H9 (cell line): ENCODE measurements around the gene IGFBP7. TPM values are rescaled to one million over a fixed set of nuclear protein-coding genes. Genes with fewer than 3 reads are reported as not detected.

Source experiments
- DNase-seq: peaks from one replicate; pipeline ENCODE4 v3.0.0-alpha.2; 2017
- H2AFZ ChIP-seq: one replicate; pipeline ENCODE4 v1.6.1; 2013; ENCODE audit warnings: mild to moderate bottlenecking, low read length, control low read depth, moderate library complexity
- H2AK5ac ChIP-seq: 2 replicates; pipeline ENCODE4 v1.6.1; 2013; ENCODE audit warnings: low read length, control low read depth, mixed read lengths; ENCODE audit not compliant: insufficient read length
- H2BK120ac ChIP-seq: one replicate; pipeline ENCODE4 v1.6.1; 2013; ENCODE audit warnings: low read depth, mild to moderate bottlenecking, low read length, control low read depth, inconsistent platforms; ENCODE audit not compliant: poor library complexity, severe bottlenecking
- H2BK12ac ChIP-seq: 2 replicates; pipeline ENCODE4 v1.6.1; 2013; ENCODE audit warnings: low read length, control low read depth, mixed read lengths, low read depth; ENCODE audit not compliant: insufficient read length
- H2BK15ac ChIP-seq: 2 replicates; pipeline ENCODE4 v1.6.1; 2013; ENCODE audit warnings: low read depth, low read length, control low read depth
- H2BK20ac ChIP-seq: one replicate; pipeline ENCODE4 v1.6.1; 2013; ENCODE audit warnings: low read depth, mild to moderate bottlenecking, low read length, control low read depth, inconsistent platforms; ENCODE audit not compliant: poor library complexity, severe bottlenecking
- H2BK5ac ChIP-seq: 2 replicates; pipeline ENCODE4 v1.6.1; 2013; ENCODE audit warnings: low read length, control low read depth, mixed read lengths; ENCODE audit not compliant: insufficient read length
- H3K14ac ChIP-seq: 2 replicates; pipeline ENCODE4 v1.6.1; 2013; ENCODE audit warnings: low read length, control low read depth; ENCODE audit not compliant: insufficient read depth
- H3K18ac ChIP-seq: 2 replicates; pipeline ENCODE4 v1.6.1; 2013; ENCODE audit warnings: low read depth, mild to moderate bottlenecking, mixed read lengths, low read length, control low read depth; ENCODE audit not compliant: insufficient read length
- H3K23ac ChIP-seq: 2 replicates; pipeline ENCODE4 v1.6.1; 2013; ENCODE audit warnings: low read length, control low read depth, mixed read lengths, low read depth; ENCODE audit not compliant: insufficient read length
- H3K23me2 ChIP-seq: 2 replicates; pipeline ENCODE4 v1.6.1; 2013; ENCODE audit warnings: low read depth, mild to moderate bottlenecking, mixed read lengths, low read length, control low read depth; ENCODE audit not compliant: insufficient read length, poor library complexity, severe bottlenecking
- H3K27ac ChIP-seq: 2 replicates; pipeline ENCODE4 v1.5.1; 2013; ENCODE audit warnings: low read length, control low read depth, mixed read lengths, low read depth; ENCODE audit not compliant: insufficient read length
- H3K27me3 ChIP-seq: 2 replicates; pipeline ENCODE4 v1.6.1; 2013; ENCODE audit warnings: low read length, control low read depth, inconsistent platforms; ENCODE audit not compliant: insufficient read depth
- H3K4ac ChIP-seq: 2 replicates; pipeline ENCODE4 v1.6.1; 2013; ENCODE audit warnings: low read depth, mild to moderate bottlenecking, control low read depth, inconsistent platforms, low read length, moderate library complexity
- H3K4me1 ChIP-seq: 2 replicates; pipeline ENCODE4 v1.6.1; 2013; ENCODE audit warnings: low read length, control low read depth, inconsistent platforms; ENCODE audit not compliant: insufficient read depth
- H3K4me2 ChIP-seq: 2 replicates; pipeline ENCODE4 v1.6.1; 2013; ENCODE audit warnings: low read length, control low read depth, mixed read lengths; ENCODE audit not compliant: insufficient read length, insufficient read depth
- H3K56ac ChIP-seq: 2 replicates; pipeline ENCODE4 v1.6.1; 2013; ENCODE audit warnings: low read depth, mild to moderate bottlenecking, mixed read lengths, low read length, control low read depth; ENCODE audit not compliant: insufficient read length
- H3K79me1 ChIP-seq: 2 replicates; pipeline ENCODE4 v1.6.1; 2013; ENCODE audit warnings: low read depth, mild to moderate bottlenecking, moderate library complexity, low read length, control low read depth, inconsistent platforms; ENCODE audit not compliant: insufficient read depth, poor library complexity, severe bottlenecking
- H3K79me2 ChIP-seq: 2 replicates; pipeline ENCODE4 v1.6.1; 2013; ENCODE audit warnings: low read length, control low read depth, inconsistent platforms; ENCODE audit not compliant: insufficient read depth
- H3K9ac ChIP-seq: 2 replicates; pipeline ENCODE4 v1.6.1; 2013; ENCODE audit warnings: low read length, control low read depth, mixed read lengths; ENCODE audit not compliant: insufficient read length; ENCODE audit errors: extremely low read depth
- H3K9me3 ChIP-seq: one replicate; pipeline ENCODE4 v1.6.1; 2013; ENCODE audit warnings: low read depth, low read length, inconsistent platforms; ENCODE audit not compliant: control insufficient read depth
- H3T11ph ChIP-seq: one replicate; pipeline ENCODE4 v1.6.1; 2013; ENCODE audit warnings: mild to moderate bottlenecking, low read length, control low read depth, inconsistent platforms
- H4K20me1 ChIP-seq: one replicate; pipeline ENCODE4 v1.6.1; 2013; ENCODE audit not compliant: control insufficient read depth, insufficient read length, insufficient read depth
- H4K5ac ChIP-seq: 2 replicates; pipeline ENCODE4 v1.6.1; 2013; ENCODE audit warnings: low read depth, mild to moderate bottlenecking, mixed read lengths, low read length, control low read depth; ENCODE audit not compliant: insufficient read length
- H4K8ac ChIP-seq: replicated peaks from 2 replicates; pipeline ENCODE4 v1.6.1; 2013; ENCODE audit warnings: low read length, control low read depth, mixed read lengths, low read depth; ENCODE audit not compliant: insufficient read length
- H4K91ac ChIP-seq: 2 replicates; pipeline ENCODE4 v1.6.1; 2013; ENCODE audit warnings: low read depth, mild to moderate bottlenecking, moderate library complexity, mixed read lengths, low read length, control low read depth; ENCODE audit not compliant: insufficient read length
- H3K27ac Mint-ChIP-seq, 3 experiments: 2 replicates in 2 of 3; 3 replicates in 1 of 3; pipeline ENCODE4 v1.8.0; 2020 to 2021; ENCODE audit warnings: mixed read lengths in 3 of 3, mild to moderate bottlenecking in 1 of 3, moderate library complexity in 1 of 3
- H3K27me3 Mint-ChIP-seq: 2 replicates; pipeline ENCODE4 v1.8.0; 2021; ENCODE audit warnings: low read depth, mild to moderate bottlenecking, moderate library complexity, mixed read lengths
- H3K36me3 Mint-ChIP-seq, 3 experiments: 2 replicates in 2 of 3; 3 replicates in 1 of 3; pipeline ENCODE4 v1.8.0; 2020 to 2021; ENCODE audit warnings: low read depth in 3 of 3, mixed read lengths in 3 of 3; ENCODE audit not compliant: insufficient read depth in 1 of 3
- H3K4me1 Mint-ChIP-seq, 2 experiments: 2 replicates each; pipeline ENCODE4 v1.8.0; 2020; ENCODE audit warnings: mixed read lengths in 2 of 2
- H3K4me3 Mint-ChIP-seq, 2 experiments: 2 replicates in 1 of 2; 3 replicates in 1 of 2; pipeline ENCODE4 v1.8.0; 2020 to 2021; ENCODE audit warnings: mild to moderate bottlenecking in 2 of 2, mixed read lengths in 2 of 2, moderate library complexity in 1 of 2
- H3K9me3 Mint-ChIP-seq, 2 experiments: 2 replicates in 1 of 2; 3 replicates in 1 of 2; pipeline ENCODE4 v1.8.0; 2020; ENCODE audit warnings: mild to moderate bottlenecking in 2 of 2, mixed read lengths in 2 of 2, moderate library complexity in 1 of 2
- CTCF ChIP-seq: fragments of 200-600 bp; sonication (generic); conservative IDR thresholded peaks from 3 replicates; pipeline ENCODE4 v1.8.0; 2021; ENCODE audit warnings: antibody characterized with exemption, mild to moderate bottlenecking
- total RNA-seq: library from RNA; stranded (reverse); gene quantifications from 2 replicates; pipeline ENCODE4 v1.2.1, GENCODE V29; 2021

The IGFBP7 gene
- total RNA-seq, 1 experiment from 2014 or later = 0.37 TPM

GRCh38 chr4:57139783-57140182 lies 29.6 kb upstream of the IGFBP7 start:
- no peak overlapping the region for H3K14ac ChIP-seq

More at GRCh38 chr4:57139783-57140182, 29.6 kb upstream of the IGFBP7 start:
- no peak overlapping the region for H3K4ac ChIP-seq
- H3K23me2 ChIP-seq = no peaks in the 10 kb centered on the region
- DNase-seq = no peak
- H2BK5ac ChIP-seq = no peak overlapping the region
- no peak overlapping the region for H3K9ac ChIP-seq
- no peak overlapping the region for H3K27ac ChIP-seq
- no peak overlapping the region for H3K18ac ChIP-seq
- no peak overlapping the region for H2BK15ac ChIP-seq
- H3K79me1 ChIP-seq = no peaks in the 10 kb centered on the region
- H3K4me2 ChIP-seq = no peak overlapping the region
- H2BK12ac ChIP-seq = no peak overlapping the region
- H3K4me1 ChIP-seq = no peaks in the 10 kb centered on the region
- H2BK20ac ChIP-seq = no peak overlapping the region
- H3K9me3 ChIP-seq = no peaks in the 10 kb centered on the region
- Mint-ChIP-seq H3K4me3 (no peak overlapping the region), H3K27me3 (peaks cover 31% of the 10 kb centered on the region), H3K4me1 (no peaks in the 10 kb centered on the region), H3K36me3 (peaks cover 2 to 13% (median 9%) of the 10 kb centered on the region in 3 experiments; a peak in 6 of 7 replicates), H3K9me3 (peaks cover 15 to 27% of the 10 kb centered on the region in 2 experiments), H3K27ac (no peak overlapping the region)
- H3T11ph ChIP-seq = no peak overlapping the region
- H3K79me2 ChIP-seq = no peaks in the 10 kb centered on the region
- no peak overlapping the region for H3K23ac ChIP-seq
- no peaks in the 10 kb centered on the region for H3K27me3 ChIP-seq
- no peak overlapping the region for H4K8ac ChIP-seq
- H4K20me1 ChIP-seq = no peaks in the 10 kb centered on the region
- H2BK120ac ChIP-seq = no peak overlapping the region
- H4K5ac ChIP-seq = no peak overlapping the region
- no peak overlapping the region for H4K91ac ChIP-seq
- H2AK5ac ChIP-seq = no peak overlapping the region
- no peak overlapping the region for H3K56ac ChIP-seq
- no peak overlapping the region for H2AFZ ChIP-seq
- TF ChIP-seq CTCF = no peak
